Stimulated activated CD8-positive, alpha-beta memory T cell treated with anti-CD3 and anti-CD28 coated beads, Interleukin-15, amount 100 ng/mL, for 48 hours (primary cell): ENCODE measurements around the gene JAG2.

Experiments
- DNase-seq, 2 donors: peaks; one replicate each; pipeline ENCODE4 v3.0.0-alpha.2; 2020; ENCODE audit warnings: low read depth in 2 of 2

Gene JAG2

DNA sequence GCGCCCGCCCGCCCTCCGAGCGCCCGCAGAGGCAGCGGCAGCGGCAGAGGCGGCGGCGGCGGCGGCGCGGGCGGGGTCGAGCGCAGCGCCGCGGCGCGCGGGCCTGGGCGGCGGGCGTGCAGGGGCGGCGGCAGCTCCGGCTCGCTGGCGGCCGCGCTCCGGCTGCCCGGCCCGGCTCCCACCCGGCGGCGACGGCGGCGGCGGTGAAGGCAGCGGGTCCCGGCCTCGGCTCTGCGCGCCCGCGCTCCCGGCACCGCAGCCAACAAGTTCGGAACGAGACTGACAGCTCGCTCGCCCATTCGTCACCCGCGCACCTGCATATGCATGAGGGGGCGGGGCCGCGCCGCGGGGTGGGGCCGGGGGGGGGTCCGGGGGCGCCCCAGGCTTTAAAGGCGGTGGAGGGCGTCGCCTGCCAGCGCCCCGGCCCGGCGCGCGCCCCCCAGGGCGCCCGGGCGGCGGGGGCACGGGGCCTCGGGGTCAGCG, at the start of gene JAG2:
Gene JAG2 (minus strand): TSS at position 281 of the 483 bp plus-strand sequence. CDS start 356 bp downstream, outside the sequence.
- DNase-seq, result peak in 1 of 2 donors; percentile 27

DNA sequence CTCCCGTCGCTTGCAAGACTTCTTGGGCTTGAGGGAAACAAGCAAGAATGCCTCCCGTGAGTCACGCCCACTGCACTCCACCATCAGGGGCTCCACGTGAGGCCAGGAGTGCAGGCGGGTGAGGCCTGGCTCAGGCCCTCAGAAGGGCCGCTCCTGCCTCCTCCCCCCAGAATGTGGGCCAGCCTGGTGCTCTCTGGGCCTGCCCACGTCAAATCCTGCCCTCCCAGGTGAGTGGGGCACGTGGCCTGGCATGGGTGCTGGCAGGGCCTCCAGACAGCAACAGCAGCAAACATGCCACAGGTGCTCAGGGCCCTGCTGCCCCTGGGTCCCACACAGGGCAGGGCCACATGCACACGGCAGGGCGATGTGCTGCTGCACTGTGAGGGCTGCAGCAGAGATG, 49.2 kb upstream of the JAG2 start:
- no peak for DNase-seq

DNA sequence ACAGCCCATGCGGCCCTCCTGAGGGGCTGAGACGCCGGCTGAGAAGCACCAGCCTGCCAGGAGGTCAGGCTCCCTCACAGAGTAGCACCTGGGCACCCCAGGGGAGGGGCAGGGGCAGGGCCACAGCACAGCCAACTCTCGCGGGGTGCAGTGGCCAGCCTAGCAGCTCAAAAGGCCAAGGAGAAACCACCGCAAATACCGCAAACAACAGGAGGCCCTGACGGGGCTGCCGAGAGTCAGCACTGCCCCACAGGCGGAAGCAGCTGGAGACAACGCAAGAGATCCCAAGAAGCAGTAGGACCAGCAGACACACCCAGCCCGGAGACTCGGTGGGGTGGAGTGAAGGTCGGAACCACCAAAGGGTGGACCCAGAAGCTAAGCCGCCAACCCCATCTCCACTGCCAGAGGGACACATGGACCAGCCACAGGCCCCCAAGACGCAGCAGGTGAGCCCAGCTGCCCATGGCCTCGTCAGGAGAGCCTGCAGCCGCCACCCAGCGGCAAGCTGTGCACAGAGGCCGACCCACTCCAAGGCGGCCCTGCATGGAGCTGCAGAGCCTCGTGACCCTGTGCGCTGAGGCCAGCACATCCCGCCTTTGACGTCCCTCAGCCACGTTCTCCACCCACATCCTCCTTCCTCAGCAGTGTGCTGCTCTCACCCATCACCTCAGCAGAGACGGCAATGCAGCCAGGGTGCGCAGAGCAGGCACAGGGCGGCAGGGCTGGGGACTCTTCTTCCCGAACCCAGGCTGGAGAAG, 48.1 kb upstream of the JAG2 start:
- DNase-seq, result no peak

DNA sequence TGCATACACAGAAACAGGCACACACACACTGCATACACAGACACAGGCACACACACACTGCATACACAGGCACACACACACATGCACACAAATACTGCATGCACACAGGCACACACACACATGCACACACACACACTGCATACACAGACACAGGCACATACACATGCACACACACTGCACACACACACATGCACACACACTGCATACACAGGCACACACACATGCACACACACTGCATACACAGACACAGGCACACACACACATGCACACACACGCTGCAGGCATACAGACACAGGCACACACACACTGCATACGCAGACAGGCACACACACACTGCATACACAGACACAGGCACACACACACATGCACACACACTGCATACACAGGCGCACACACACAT, 47.0 kb upstream of the JAG2 start:
- DNase-seq, result no peak

DNA sequence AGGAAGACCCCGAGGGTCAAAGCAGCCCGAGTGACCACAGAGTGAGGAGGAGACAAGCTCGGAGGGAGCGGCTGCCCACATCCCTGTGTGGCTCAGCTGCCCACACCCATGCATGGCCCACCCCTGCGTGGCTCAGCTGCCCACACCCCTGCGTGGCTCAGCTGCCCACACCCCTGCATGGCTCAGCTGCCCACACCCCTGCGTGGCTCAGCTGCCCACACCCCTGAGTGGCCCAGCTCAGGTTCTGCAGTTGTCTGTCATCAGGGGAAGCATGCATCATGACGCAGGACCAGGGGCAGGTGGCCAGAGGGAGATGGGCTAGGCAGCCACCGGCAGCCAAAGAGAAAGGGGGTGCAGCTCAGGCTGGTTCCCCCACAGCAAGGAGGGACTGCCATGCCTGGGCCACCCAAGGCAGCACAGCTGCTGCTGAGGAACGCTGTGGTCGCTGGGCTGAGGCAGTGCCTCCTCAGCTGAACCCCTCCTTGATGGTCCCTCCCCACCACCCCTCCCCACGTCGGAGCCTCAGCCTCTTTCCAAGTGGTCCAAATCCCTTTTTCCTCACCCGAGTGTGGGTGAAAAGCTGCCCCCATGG, 45.8 kb upstream of the JAG2 start:
- DNase-seq, result no peak

DNA sequence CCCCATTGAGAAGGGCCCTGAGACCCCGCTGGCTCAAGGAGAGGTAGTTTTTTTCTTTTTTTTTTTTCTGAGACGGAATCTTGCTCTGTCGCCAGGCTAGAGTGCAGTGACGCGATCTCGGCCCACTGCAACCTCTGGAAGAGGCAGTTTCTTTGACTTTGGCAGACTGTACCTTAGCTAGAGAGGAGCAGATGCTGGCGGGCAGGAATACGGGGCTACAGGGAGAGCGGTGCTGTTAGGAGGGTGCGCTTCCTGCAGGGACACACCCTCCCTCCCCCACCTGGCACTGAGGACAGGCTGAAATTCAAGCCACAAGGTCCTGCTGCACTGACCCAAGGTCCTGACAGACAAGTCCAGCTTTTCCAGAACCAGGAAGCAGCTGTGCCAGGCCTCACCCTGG, 44.8 kb upstream of the JAG2 start:
- DNase-seq, result no peak

DNA sequence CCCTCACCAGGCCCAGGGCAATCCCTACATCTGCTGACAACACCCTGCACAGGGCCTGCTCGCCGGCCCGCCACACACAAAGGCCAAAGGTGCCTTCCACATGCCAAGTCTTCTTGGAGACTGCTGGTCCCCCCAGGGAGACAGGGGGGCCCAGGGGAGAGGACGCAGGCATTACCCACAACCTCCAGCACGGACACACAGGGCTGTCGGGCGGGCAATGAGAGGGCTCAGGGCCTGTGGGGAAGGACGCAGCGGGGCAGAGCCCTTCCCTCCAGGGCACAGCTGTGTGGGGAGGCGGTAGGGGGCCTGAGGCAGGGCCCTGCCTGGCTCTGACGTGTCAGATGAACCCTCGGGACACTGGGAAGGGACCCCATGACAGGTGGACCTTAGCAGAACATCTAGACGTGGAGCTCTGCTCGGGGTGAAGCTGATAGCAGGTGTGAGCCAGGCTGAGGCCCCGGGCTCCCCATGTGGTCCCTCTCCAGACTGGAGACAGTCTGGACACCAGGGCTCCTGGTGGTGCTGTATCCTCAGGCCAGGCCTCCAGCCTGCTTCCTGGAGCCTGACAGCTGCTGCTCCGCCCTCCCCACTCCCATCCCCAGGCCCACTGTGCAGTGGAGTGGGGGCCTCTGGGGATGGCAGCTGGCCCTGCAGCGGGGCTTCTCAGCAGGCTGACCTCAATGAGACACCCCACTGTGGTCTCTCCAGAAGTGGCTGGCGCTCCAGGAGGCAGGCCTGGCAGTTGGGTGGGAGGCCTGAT, 44.1 kb upstream of the JAG2 start:
- DNase-seq, result no peak

DNA sequence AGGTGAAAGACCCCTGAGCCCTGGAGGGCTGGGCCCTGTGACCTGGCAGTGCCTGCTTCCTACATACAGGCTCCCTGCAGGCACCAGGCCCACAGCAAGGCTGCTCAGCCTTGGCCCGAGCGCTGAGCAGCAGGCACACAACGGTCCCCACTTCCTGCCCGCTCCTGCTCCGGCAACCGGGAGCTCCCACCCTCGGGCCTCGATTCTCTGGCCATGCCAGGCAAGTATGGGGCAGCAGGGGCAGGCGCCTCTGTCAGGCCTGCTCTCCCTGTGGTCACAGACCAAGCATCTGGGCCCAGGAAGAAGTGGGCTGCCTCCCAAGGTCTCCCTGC, 43.1 kb upstream of the JAG2 start:
- no peak for DNase-seq

DNA sequence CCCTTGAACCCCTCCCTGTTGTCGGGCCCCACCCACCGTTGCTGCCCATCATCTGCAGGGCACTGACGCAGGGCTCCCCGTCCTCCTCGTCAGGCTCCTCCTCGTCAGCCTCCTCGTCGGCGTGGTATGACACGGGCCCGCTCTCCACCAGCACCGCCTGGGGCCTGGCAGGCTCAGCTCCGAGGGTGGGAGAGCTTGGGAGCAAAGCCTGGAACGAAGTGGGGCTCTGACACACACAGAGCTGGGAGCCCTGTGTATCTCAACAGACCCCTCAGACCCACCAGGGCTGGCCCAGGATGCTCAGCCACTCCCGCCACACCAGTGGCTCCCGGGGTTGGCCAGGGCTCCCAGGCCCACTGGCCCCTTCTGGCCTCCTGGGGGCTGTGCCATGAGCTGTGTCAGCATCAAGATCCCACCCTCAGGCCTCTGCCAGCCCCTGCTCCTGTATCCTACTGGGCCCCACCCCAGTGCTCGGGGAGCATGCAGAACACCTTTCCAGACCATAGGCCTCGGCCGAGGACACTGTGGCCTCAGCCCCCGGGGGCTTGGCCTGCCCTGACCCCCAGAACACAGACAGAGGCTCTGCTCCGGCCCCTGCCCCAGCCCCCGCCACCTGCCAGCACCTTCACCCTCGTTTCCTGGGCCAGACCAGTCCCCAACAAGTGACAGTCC, 42.6 kb upstream of the JAG2 start:
- DNase-seq, result no peak

DNA sequence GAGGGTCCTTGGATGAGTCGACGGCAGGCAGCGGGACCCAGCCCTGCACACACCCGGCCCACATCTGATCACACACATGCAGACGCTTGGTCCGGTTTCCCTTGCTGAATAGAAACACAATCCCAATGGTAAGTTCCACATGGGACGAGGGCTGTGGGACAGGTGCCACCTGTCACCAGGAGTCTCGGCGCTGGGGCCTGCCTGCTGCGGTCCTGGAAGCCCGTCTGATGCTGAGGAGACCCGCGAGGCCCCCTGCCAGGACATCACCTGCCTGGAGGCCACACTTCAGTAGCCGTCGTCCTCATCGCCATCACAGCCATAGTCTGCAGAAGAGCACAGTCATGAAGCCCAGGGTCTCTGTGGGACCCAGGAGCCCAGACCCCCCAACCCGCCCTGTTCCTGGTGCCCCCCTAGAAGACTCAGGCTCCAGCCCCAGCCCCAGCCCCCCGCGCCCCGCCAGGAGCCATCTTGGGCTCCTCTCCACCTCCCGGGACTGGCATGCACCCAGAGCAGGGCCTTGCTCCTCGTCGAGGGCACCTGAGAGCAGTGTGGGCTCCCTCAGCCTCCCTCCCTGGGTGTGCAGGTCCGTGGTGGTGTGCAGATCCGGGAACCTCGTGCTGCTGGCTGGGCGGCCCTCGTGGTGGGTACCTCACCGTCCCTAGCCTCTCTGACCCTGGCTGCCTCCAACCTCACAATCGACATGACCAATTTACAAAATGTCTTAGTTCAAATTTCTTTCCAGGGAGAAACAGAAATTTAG, 41.9 kb upstream of the JAG2 start:
- DNase-seq, result no peak

DNA sequence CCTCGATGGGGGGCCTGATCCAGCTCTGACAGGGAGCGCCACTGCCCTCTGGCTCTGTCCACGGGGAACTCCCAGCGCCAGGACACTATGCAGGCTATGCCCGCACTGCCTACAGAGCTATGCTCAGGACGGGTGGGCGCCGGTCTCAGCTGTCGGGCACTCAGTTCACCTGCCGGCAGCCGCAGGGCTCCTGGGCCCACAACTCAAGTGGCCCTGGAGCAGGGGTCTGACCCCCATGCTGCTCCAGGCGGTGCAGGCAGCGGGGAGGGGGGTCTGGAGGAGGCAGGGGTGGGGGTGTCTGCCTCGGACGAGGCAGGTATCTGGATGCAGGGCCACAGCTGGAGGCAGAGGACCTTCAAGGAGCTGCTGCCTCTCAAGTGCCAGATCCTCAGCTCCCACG, 41.1 kb upstream of the JAG2 start:
- DNase-seq, result no peak

DNA sequence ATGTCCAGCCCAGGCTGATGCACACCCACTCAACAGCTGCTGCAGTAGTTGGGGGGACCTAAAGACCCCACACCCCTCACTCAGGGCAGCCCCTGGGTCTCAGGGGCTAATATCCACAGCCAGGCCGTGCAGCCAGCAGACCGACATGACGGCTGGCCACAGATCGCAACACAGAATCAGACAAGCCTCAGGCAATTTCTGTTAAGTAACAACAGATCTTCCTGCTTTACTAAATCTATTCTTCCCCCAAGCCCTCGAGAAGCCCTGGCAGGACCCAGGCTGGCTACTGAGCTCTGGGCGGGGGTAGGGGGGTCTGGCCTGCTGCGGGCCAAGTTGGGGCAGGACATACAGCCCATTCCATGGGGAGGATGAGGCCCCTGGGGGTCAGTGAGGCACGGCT, 40.5 kb upstream of the JAG2 start:
- no peak for DNase-seq

DNA sequence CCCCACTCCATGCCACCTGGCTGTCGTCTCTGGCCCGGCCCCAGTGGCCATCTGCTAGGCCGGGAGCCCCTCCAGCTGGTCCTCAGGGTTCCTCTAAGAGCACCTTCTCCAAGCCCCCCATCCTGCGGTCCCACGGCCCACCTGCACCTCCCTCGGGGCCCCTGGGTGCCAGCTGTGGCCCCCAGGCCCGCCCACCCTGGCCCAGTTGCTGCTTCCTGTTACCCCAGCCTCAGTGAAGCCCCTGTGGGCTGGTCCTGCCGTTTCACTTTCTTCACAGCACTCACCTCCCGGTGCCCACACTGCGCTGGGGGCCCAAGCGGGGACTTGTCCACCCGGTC, 40.1 kb upstream of the JAG2 start:
- DNase-seq, result no peak

DNA sequence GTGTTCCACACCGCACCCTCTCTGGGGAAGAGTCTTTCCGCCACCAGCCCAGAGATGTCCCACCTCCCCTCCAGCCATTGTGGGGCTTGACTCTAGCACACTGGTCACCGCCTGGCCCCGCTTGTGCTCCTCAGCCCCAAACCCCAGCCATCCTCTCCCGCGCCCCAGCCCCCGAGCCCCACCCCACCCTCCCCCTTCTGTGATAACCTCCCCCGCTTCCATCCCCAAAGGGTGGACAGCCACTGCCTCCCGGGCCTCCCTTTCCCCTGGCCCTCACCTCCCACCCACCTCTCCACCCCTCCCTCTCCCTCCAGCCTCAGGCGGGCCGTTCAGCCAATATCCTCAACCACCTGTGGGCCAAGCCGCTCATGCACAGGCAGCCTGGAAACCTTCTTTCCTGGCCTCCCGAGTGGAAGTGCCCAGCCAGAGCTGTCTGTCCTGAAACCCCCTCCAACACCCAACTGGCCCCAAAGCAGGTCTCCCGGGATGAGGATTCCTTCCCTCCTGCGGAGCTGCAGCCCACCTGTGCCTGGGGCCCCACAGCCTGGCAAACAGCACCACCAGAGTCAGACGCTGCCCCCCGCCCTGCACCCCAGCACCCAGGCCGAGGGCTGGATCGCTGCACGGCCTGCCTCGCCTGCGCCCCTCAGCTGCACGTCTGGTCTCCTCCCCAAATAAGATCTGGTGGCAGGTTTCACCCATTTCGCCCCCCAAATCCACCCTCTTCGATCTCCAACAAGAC, 39.6 kb upstream of the JAG2 start:
- no peak for DNase-seq

DNA sequence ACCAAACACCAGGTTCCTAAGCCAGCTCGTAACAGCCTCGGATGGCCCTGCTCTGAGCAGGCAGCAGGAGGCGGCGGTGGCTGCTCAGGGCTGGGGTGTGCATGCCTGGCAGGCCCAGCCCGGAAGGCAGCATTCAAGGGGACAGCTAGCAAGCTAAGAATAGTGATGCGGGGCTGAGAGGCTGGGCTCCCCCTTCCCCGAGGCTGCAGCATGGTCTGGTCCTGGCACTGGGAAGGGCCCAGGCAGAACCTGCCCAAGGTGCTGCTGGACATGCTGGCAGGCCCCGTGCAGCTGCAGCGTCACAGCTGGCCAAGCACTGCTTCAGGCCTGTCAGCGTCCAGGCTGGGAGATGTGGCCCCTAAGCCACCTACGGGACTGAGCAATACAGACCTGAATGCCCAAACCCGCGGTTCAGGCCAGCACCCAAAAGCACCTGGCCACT, 38.9 kb upstream of the JAG2 start:
- no peak for DNase-seq

DNA sequence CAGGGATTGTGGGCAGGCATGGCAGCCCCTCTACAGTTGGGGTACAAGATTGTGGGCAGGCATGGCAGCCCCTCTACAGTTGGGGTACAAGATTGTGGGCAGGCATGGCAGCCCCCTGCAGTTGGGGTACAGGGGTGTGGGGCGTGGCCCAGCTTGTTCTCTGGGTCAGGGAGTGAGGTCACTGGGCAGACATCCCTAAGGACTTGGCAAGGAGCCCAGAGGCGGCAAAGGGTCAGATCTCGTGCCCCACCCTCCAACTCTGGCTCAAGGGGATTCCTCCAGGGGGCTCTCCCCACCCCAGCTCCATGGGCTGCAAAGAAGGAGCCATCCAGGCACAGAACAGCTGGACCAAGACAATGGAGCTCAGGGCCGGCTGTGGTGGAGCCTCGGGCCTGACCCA, 38.3 kb upstream of the JAG2 start:
- no peak for DNase-seq

DNA sequence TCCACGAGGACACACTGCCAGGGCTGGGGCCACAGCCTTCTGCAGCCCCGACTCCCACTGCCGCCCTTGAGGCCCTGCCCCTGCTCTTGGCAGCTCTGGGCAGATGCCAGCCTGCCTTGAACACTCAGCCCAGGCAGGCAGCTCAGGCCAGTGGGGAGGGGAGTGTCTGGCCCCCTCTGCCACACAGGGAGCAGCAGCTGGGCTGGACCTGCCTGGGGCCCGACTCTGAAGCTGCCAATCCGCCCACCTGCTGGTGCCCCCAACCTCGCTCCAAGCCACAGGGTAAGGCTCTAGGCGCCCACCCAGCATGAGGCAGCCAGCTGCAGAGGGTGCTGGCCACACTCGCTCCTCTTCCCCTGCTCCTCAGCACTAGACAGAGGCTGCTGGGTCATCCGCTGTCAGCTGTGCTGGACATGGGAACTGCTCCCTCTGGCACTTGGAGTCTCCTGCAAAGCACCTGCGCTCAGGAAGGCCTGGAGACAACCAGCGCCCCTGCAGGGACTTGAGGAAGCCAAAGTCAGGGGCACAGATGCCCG, 37.2 kb upstream of the JAG2 start:
- no peak for DNase-seq

DNA sequence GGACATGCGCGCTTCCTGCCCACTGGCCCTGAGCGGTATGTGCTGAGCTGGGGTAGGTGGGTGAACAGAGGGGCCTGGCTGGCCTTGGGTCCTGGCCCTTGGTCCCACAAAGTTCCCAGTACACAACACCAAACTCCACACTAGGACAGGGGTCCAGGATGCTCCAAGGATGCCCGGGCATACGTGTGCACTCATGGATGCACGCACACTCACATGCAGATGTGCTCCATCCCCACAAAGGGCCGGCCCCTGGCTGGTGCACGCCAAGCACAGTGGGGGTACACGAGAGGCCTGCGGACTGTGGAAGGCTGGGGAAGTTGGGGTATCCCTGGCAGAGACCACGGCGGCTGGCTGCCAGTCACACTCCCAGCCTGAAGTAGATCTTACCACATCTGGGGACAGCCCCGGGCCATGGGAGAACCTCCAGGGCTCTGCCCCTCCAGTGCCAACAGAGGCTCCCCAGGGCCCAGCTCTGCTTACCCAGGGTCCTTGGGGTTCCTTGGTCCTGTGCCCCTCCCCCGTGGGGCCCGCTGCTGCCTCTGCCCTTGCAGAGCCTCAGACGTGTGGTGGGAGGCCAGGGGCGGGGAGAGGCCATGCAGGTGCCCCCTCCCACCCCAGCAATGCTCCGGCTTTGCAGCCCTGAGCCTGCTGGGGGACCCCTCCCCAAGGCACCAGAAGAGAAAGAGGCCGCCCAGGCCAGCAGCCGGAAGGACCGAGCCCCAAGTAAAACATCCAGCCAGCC, 36.5 kb upstream of the JAG2 start:
- no peak for DNase-seq

DNA sequence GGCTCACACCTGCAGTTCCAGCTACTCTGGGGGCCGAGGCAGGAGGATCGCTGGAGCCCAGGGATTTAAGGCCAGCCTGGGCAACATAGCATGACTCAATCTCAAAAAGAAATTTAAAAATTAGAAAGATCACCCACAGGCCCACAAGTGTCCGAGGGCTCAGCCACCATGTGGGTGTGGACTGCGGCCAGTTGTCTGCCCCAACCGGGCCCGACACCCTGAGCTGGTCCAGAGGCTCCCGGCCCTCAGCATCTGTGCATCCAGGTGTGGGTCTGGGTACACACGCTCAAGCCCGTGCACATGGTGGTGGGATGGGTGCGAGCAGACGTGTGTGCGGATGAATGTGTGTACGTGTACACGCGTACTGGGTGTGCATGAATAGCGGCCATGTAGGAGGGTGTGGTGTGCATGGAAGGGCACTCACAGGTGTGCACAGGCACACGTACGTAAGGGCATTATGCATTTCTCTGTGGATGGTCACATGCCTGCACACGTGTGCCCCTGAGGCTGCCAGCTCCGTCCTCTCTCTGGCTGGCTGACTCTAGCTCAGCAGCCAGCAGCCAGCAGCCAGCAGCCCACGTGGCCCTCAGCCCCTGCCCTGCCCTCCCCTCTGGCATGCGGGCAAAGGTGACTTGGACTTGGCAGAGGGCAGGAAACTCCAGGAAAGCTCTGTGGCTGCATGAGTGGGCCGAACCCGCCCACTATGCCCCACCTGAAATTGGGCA, 35.8 kb upstream of the JAG2 start:
- DNase-seq, result no peak
